Measurements from ENCODE around the gene CELA2B. TPM values are rescaled to one million over a fixed set of nuclear protein-coding genes. Genes with fewer than 3 reads are reported as not detected.

CELA2B gene
- total RNA-seq, 1 donor from 2014 or later = not detected

- intact Hi-C loops (cut with DNase I) = no loop called here
- TF ChIP-seq CTCF (IDR thresholded peaks at IDR 0.05) = no peak
- no peak for DNase-seq
Observed at GRCh38 chr1:15531003-15531402, 55.1 kb downstream of the CELA2B start.

DNA sequence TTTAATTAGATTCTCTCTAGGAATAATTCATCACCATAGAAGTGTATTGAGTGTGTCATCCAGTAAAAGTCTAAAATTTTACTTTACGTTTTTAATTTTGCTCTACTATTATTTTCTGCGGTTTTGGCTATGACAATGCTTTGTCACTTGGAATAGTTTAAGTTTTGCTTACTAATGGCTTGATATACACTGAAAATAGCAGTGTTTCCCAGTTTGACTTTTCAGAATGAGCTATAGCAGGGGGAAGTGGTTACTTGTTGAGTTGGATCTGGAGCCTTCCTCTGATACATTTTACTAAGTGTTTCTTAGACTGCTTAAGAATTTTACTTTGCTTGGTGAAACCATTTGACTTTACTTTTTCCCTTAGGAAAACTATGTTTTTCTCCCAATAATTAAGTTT is 55.8 kb downstream of the CELA2B start:
- H3K27me3 ChIP-seq (ENCODE audit: low read depth) = no peaks in the 10 kb centered on the region
- H3K4me1 ChIP-seq = peaks cover 14% of the 10 kb centered on the region
- H3K36me3 ChIP-seq = peaks cover 39% of the 10 kb centered on the region
- DNase-seq (no peak), ATAC-seq (no peak)
- no peak overlapping the region for H3K4me3 ChIP-seq
- TF ChIP-seq CTCF (IDR thresholded peaks at IDR 0.05) = no peak
- no peak overlapping the region for H3K27ac ChIP-seq
- no peaks in the 10 kb centered on the region for H3K9me3 ChIP-seq
- intact Hi-C loops (cut with DNase I) = no loop called here

More at GRCh38 chr1:15531003-15531402, 55.1 kb downstream of the CELA2B start:
- Histone ChIP-seq H3K4me1 (peaks cover 17% of the 10 kb centered on the region), H3K9me3 (no peaks in the 10 kb centered on the region), H3K27me3 (ENCODE audit: low read depth) (no peaks in the 10 kb centered on the region), H3K4me3 (no peak overlapping the region), H3K36me3 (peaks cover 32% of the 10 kb centered on the region), H3K27ac (no peak overlapping the region)
- no peak for ATAC-seq

DNA sequence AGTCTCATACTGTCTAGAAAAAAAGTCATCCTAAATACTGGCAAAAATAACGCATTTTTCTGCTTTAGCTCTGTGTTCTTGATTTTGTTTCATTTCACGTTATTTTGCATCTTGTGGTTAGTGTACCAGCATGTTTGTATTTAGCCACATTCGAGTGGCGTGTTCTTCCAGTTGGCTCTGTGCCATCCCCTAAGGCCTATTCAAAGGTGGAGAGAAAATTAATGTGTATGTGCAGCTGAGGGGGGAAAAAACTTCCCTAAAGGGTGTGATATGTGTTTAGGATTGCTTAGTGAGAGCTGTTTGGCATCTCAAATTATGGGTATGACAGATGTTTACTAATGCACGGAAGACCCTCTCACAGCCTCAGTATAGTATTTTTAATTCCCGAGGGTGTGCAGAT is 62.9 kb downstream of the CELA2B start:
- H3K27me3 ChIP-seq (ENCODE audit: low read depth) = no peaks in the 10 kb centered on the region
- TF ChIP-seq CTCF (IDR thresholded peaks at IDR 0.05) = no peak
- no peak for DNase-seq
- H3K4me3 ChIP-seq = no peak overlapping the region
- no peak overlapping the region for H3K27ac ChIP-seq
- intact Hi-C loops (cut with DNase I) = no loop called here
- H3K9me3 ChIP-seq = no peaks in the 10 kb centered on the region
- no peak for ATAC-seq
- peaks cover 95% of the 10 kb centered on the region for H3K36me3 ChIP-seq
- H3K4me1 ChIP-seq = no peaks in the 10 kb centered on the region

DNA sequence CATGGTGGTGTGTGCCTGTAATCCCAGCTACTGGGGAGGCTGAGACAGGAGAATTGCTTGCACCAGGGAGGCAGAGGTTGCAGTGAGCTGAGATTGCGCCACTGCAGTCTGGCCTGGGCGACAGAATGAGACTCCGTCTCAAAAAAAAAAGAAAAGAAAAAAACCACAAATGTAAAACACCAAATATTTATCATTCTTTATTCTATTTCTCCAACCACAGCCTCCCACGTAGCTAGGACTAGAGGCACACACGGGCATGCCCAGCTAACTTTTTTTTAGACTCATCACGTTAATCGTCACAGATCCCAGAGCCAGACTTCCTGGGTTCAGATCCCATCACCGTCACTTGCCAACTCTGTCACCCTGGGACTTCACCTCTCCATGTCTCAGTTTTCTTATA is 64.3 kb downstream of the CELA2B start:
- H3K9me3 ChIP-seq = no peaks in the 10 kb centered on the region
- intact Hi-C loops (cut with DNase I) = no loop called here
- no peak for DNase-seq
- no peaks in the 10 kb centered on the region for H3K27me3 ChIP-seq (ENCODE audit: low read depth)
- H3K36me3 ChIP-seq = peaks cover 95% of the 10 kb centered on the region
- ATAC-seq = no peak
- H3K4me3 ChIP-seq = no peak overlapping the region
- no peak for TF ChIP-seq CTCF (IDR thresholded peaks at IDR 0.05)
- H3K4me1 ChIP-seq = no peaks in the 10 kb centered on the region
- H3K27ac ChIP-seq = no peak overlapping the region

Other genes starting within 250 kb of the CELA2B start
- gene FHAD1, start 228.9 kb upstream of the CELA2B start, total RNA-seq = 14.3 TPM
- gene EFHD2, start 66.2 kb upstream of the CELA2B start, total RNA-seq = 100 TPM
- not detected for gene CTRC, start 37.7 kb upstream of the CELA2B start, total RNA-seq
- not detected for gene CELA2A, start 19.4 kb upstream of the CELA2B start, total RNA-seq
- gene CASP9, start 48.1 kb downstream of the CELA2B start, total RNA-seq = 16.4 TPM
- gene DNAJC16, start 50.7 kb downstream of the CELA2B start, total RNA-seq = 23.9 TPM
- gene AGMAT, start 108.9 kb downstream of the CELA2B start, total RNA-seq = not detected
- 48.8 TPM for gene DDI2, start 141.4 kb downstream of the CELA2B start, total RNA-seq
- gene PLEKHM2, start 208.2 kb downstream of the CELA2B start, total RNA-seq = 80.4 TPM

All from lower lobe of right lung (tissue), 2 donors.